Lower lobe of right lung (tissue), 2 donors: Measurements from ENCODE around the gene OSBPL5. TPM values are rescaled to one million over a fixed set of nuclear protein-coding genes. Genes with fewer than 3 reads are reported as not detected.
A peak's percentile ranks its signal among the peaks of the same experiment; 100 is the strongest.

Source experiments
- ATAC-seq, 2 donors: fragments of 200-7000 bp; cut with Tn5 transposase; one replicate each; pipeline ENCODE4 v1.9.1; 2020 to 2022; ENCODE audit warnings: mild to moderate bottlenecking in 2 of 2, moderate library complexity in 2 of 2
- DNase-seq: peaks from one replicate; pipeline ENCODE4 v3.0.0-alpha.2; 2020
- H3K27ac ChIP-seq: fragments of 200-600 bp; one replicate; pipeline ENCODE4 v1.8.0; 2022
- H3K27me3 ChIP-seq: fragments of 200-600 bp; one replicate; pipeline ENCODE4 v1.8.0; 2022; ENCODE audit warnings: low read depth
- H3K36me3 ChIP-seq: fragments of 200-600 bp; one replicate; pipeline ENCODE4 v1.8.0; 2022; ENCODE audit warnings: mild to moderate bottlenecking
- H3K4me1 ChIP-seq: fragments of 200-600 bp; one replicate; pipeline ENCODE4 v1.8.0; 2022
- H3K4me3 ChIP-seq: fragments of 200-600 bp; one replicate; pipeline ENCODE4 v1.8.0; 2022; ENCODE audit warnings: mild to moderate bottlenecking
- H3K9me3 ChIP-seq: fragments of 200-600 bp; one replicate; pipeline ENCODE4 v1.8.0; 2022
- CTCF ChIP-seq: fragments of 200-600 bp; IDR thresholded peaks from one replicate; pipeline ENCODE4 v1.8.0; 2022; ENCODE audit warnings: antibody characterized with exemption, mild to moderate bottlenecking
- intact Hi-C: fragments of 100-400 bp; cut with DNase I; formaldehyde crosslinking; loops from one replicate; pipeline ENCODE4 v1.11.0; 2022
- total RNA-seq: library from RNA; stranded (reverse); fragmentation: NEBNext Ultra II Directional; extraction: Animal tissue kit (Norgen Biotek cat#: 25700); gene quantifications from one replicate; pipeline ENCODE4 v1.2.1, GENCODE V29; 2021
- donor health status: DM: no; HTN: yes; CAD: no; lungs with severe emphysema.

Gene OSBPL5
- total RNA-seq, 1 donor from 2014 or later, result 46.2 TPM

- DNase-seq (peak; percentile 43), ATAC-seq (peak in 1 of 2 donors; percentile 5)
- no peak for TF ChIP-seq CTCF
- Histone ChIP-seq H3K27ac (peak overlapping the region; percentile 76), H3K27me3 (no peaks in the 10 kb centered on the region), H3K4me3 (no peak overlapping the region), H3K4me1 (peaks cover 44% of the 10 kb centered on the region), H3K9me3 (no peaks in the 10 kb centered on the region), H3K36me3 (peaks cover 16% of the 10 kb centered on the region)
- intact Hi-C loops, result no loop called here
These were observed 38.0 kb downstream of the OSBPL5 start for GRCh38 chr11:3126901-3127691.

- Histone ChIP-seq H3K36me3 (peaks cover 23% of the 10 kb centered on the region), H3K4me3 (peak overlapping the region; percentile 23), H3K9me3 (no peaks in the 10 kb centered on the region), H3K27me3 (no peaks in the 10 kb centered on the region), H3K27ac (peak overlapping the region; percentile 76), H3K4me1 (peaks cover 44% of the 10 kb centered on the region)
- ATAC-seq (peak; percentile 33 to 37), DNase-seq (peak; percentile 65)
- intact Hi-C loops, result no loop called here
- no peak for TF ChIP-seq CTCF
These were observed 38.8 kb downstream of the OSBPL5 start for GRCh38 chr11:3126207-3126865.

- no peaks in the 10 kb centered on the region for H3K9me3 ChIP-seq
- peaks cover 35% of the 10 kb centered on the region for H3K36me3 ChIP-seq
- TF ChIP-seq CTCF, result no peak
- H3K27ac ChIP-seq, result no peak overlapping the region
- intact Hi-C loops, result no loop called here
- DNase-seq, result peak; percentile 32
- no peak overlapping the region for H3K4me3 ChIP-seq
- no peak for ATAC-seq
- H3K27me3 ChIP-seq, result no peaks in the 10 kb centered on the region
- H3K4me1 ChIP-seq, result peaks cover 44% of the 10 kb centered on the region
These were observed 40.3 kb downstream of the OSBPL5 start for GRCh38 chr11:3124821-3125220.

- Histone ChIP-seq H3K27me3 (no peaks in the 10 kb centered on the region), H3K4me1 (peaks cover 44% of the 10 kb centered on the region), H3K9me3 (no peaks in the 10 kb centered on the region), H3K4me3 (no peak overlapping the region), H3K36me3 (peaks cover 43% of the 10 kb centered on the region), H3K27ac (peak overlapping the region; percentile 65)
- DNase-seq, result peak; percentile 63
- peak; percentile 63 to 66 for ATAC-seq
- TF ChIP-seq CTCF, result no peak
- intact Hi-C loops, result no loop called here
These were observed 41.1 kb downstream of the OSBPL5 start for GRCh38 chr11:3123761-3124733.

- intact Hi-C loops, result no loop called here
- no peak for TF ChIP-seq CTCF
- no peak overlapping the region for H3K4me3 ChIP-seq
- peaks cover 44% of the 10 kb centered on the region for H3K4me1 ChIP-seq
- no peaks in the 10 kb centered on the region for H3K27me3 ChIP-seq
- peaks cover 43% of the 10 kb centered on the region for H3K36me3 ChIP-seq
- H3K9me3 ChIP-seq, result no peaks in the 10 kb centered on the region
- DNase-seq, result peak; percentile 56
- peak in 1 of 2 donors; percentile 24 for ATAC-seq
- H3K27ac ChIP-seq, result no peak overlapping the region
These were observed 41.8 kb downstream of the OSBPL5 start for GRCh38 chr11:3123305-3123704.
